HCT116 (cell line): Measurements from ENCODE around the gene ESYT3.
"Not testable (repeated sequence)": the region's sequence is repeated elsewhere in the genome, so short reads cannot be mapped to it uniquely, and the experiment has no call there.

Experiments
- JUND ChIP-seq: IDR thresholded peaks from 2 replicates; pipeline ENCODE4 v1.6.1; 2012
- POLR2A ChIP-seq: IDR thresholded peaks from 2 replicates; pipeline ENCODE4 v1.7.0; 2011; ENCODE audit warnings: borderline replicate concordance; ENCODE audit not compliant: insufficient read depth, insufficient read length; ENCODE audit errors: extremely low read depth
- ZFX ChIP-seq: fragments of 450-650 bp; IDR thresholded peaks from 2 replicates; pipeline ENCODE4 v1.6.1; 2017
- ZNF274 ChIP-seq: fragments of 200-500 bp; sonication (Bioruptor generic); IDR thresholded peaks from 2 replicates; pipeline ENCODE4 v1.6.1; 2014; ENCODE audit warnings: mild to moderate bottlenecking, low read depth, low read length, inconsistent platforms
- TF ChIP-seq, protein P1 (sequence below), 3 experiments: fragments of 200-600 bp in 1 of 3; sonication (generic) in 1 of 3; IDR thresholded peaks in 2 of 3; conservative IDR thresholded peaks in 1 of 3; 2 replicates each; pipeline ENCODE4 v1.5.1; 2012 to 2017; ENCODE audit warnings: low read depth in 2 of 3, low read length in 2 of 3, antibody characterized with exemption in 1 of 3, borderline replicate concordance in 1 of 3, control low read depth in 1 of 3, mild to moderate bottlenecking in 1 of 3, mixed read lengths in 1 of 3, mixed run types in 1 of 3, moderate library complexity in 1 of 3; ENCODE audit not compliant: insufficient read depth in 1 of 3
- TF ChIP-seq, protein P2 (sequence below): IDR thresholded peaks from 2 replicates; pipeline ENCODE4 v1.6.1; 2012

DNA sequence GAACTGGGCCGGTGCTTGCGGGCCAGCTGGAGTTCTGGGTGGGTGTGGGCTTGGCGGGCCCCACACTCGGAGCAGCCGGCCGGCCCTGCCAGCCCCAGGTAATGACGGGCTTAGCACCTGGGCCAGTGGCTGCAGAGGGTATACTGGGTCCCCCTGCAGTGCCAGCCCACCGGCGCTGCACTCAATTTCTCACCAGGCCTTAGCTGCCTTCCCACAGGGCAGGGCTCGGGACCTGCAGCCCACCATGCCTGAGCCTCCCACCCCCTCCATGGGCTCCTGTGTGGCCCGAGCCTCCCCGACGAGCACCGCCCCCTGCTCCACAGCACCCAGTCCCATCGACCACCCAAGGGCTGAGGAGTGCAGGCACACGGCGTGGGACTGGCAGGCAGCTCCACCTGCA is 50.3 kb downstream of the ESYT3 start:
- TF ChIP-seq, protein P1, sequence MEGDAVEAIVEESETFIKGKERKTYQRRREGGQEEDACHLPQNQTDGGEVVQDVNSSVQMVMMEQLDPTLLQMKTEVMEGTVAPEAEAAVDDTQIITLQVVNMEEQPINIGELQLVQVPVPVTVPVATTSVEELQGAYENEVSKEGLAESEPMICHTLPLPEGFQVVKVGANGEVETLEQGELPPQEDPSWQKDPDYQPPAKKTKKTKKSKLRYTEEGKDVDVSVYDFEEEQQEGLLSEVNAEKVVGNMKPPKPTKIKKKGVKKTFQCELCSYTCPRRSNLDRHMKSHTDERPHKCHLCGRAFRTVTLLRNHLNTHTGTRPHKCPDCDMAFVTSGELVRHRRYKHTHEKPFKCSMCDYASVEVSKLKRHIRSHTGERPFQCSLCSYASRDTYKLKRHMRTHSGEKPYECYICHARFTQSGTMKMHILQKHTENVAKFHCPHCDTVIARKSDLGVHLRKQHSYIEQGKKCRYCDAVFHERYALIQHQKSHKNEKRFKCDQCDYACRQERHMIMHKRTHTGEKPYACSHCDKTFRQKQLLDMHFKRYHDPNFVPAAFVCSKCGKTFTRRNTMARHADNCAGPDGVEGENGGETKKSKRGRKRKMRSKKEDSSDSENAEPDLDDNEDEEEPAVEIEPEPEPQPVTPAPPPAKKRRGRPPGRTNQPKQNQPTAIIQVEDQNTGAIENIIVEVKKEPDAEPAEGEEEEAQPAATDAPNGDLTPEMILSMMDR (IDR thresholded peaks at IDR 0.05 in 2 of 3, conservative IDR thresholded peaks at IDR 0.05 in 1 of 3; ENCODE audit: borderline replicate concordance in 1 of 3, insufficient read depth in 1 of 3, low read depth in 2 of 3, low read length in 2 of 3): not testable (repeated sequence)
- TF ChIP-seq POLR2A, ZFX, ZNF274, JUND: not testable (repeated sequence)
- TF ChIP-seq, protein P2, sequence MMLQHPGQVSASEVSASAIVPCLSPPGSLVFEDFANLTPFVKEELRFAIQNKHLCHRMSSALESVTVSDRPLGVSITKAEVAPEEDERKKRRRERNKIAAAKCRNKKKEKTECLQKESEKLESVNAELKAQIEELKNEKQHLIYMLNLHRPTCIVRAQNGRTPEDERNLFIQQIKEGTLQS: not testable (repeated sequence)
